HepG2 (cell line): ENCODE data around the gene ST3GAL2. TPM values are rescaled to one million over a fixed set of nuclear protein-coding genes. Genes with fewer than 3 reads are reported as not detected.

Experiments used
- BORCS8-MEF2B ChIP-seq: sonication (generic); formaldehyde crosslinking; IDR thresholded peaks from 2 replicates; pipeline ENCODE4 v1.8.0; 2022; ENCODE audit warnings: mild to moderate bottlenecking, missing genetic modification reagents
- ETV6 ChIP-seq: sonication (generic); formaldehyde crosslinking; conservative IDR thresholded peaks from 2 replicates; pipeline ENCODE4 v1.4.0; 2020; ENCODE audit warnings: missing genetic modification reagents
- FOSL2 ChIP-seq: sonication (generic); formaldehyde crosslinking; IDR thresholded peaks from 2 replicates; pipeline ENCODE4 v1.4.0; 2020; ENCODE audit warnings: missing genetic modification reagents
- GLI4 ChIP-seq: sonication (generic); formaldehyde crosslinking; IDR thresholded peaks from 2 replicates; pipeline ENCODE4 v1.5.1; 2020; ENCODE audit warnings: missing genetic modification reagents, mild to moderate bottlenecking, moderate library complexity, borderline replicate concordance
- JDP2 ChIP-seq: sonication (generic); formaldehyde crosslinking; IDR thresholded peaks from 2 replicates; pipeline ENCODE4 v1.8.1; 2022; ENCODE audit warnings: missing genetic modification reagents, borderline replicate concordance
- NCOA2 ChIP-seq: sonication (generic); formaldehyde crosslinking; IDR thresholded peaks from 2 replicates; pipeline ENCODE4 v1.8.0; 2022; ENCODE audit warnings: inconsistent platforms
- PATZ1 ChIP-seq: sonication (generic); formaldehyde crosslinking; IDR thresholded peaks from 2 replicates; pipeline ENCODE4 v1.4.0; 2020; ENCODE audit warnings: missing genetic modification reagents
- PCBP1 ChIP-seq: fragments of 200-400 bp; formaldehyde crosslinking; IDR thresholded peaks from 2 replicates; pipeline ENCODE4 v1.6.1; 2017; ENCODE audit warnings: mild to moderate bottlenecking, low read depth, low read length, borderline replicate concordance
- SMAD1 ChIP-seq: sonication (generic); formaldehyde crosslinking; IDR thresholded peaks from 2 replicates; pipeline ENCODE4 v1.4.0; 2020; ENCODE audit warnings: missing genetic modification reagents, low read depth, mild to moderate bottlenecking, borderline replicate concordance
- SSRP1 ChIP-seq: IDR thresholded peaks from 2 replicates; pipeline ENCODE4 v1.6.1; 2016; ENCODE audit warnings: control low read depth
- TCF7 ChIP-seq: sonication (generic); IDR thresholded peaks from 2 replicates; pipeline ENCODE4 v1.6.1; 2016; ENCODE audit warnings: antibody characterized with exemption, low read depth
- TGIF2 ChIP-seq: IDR thresholded peaks from 2 replicates; pipeline ENCODE4 v1.6.1; 2016; ENCODE audit warnings: control low read depth, missing compliant biosample characterization
- YY1 ChIP-seq: IDR thresholded peaks from 2 replicates; pipeline ENCODE4 v1.6.1; 2011; ENCODE audit warnings: low read length, low read depth, moderate library complexity, mild to moderate bottlenecking; ENCODE audit not compliant: insufficient read depth, insufficient replicate concordance
- ZBTB3 ChIP-seq: sonication (generic); formaldehyde crosslinking; IDR thresholded peaks from 2 replicates; pipeline ENCODE4 v1.4.0; 2020; ENCODE audit warnings: low read depth, mild to moderate bottlenecking, moderate library complexity, missing genetic modification reagents, borderline replicate concordance
- ZNF496 ChIP-seq: sonication (generic); formaldehyde crosslinking; IDR thresholded peaks from 2 replicates; pipeline ENCODE4 v1.8.1; 2023; ENCODE audit warnings: mild to moderate bottlenecking, moderate library complexity, missing genetic modification reagents; ENCODE audit not compliant: insufficient replicate concordance
- ZNF572 ChIP-seq: sonication (generic); formaldehyde crosslinking; IDR thresholded peaks from 2 replicates; pipeline ENCODE4 v1.5.1; 2020; ENCODE audit warnings: mild to moderate bottlenecking, missing genetic modification reagents
- ZNF619 ChIP-seq: sonication (generic); formaldehyde crosslinking; IDR thresholded peaks from 2 replicates; pipeline ENCODE4 v1.4.0; 2020; ENCODE audit warnings: mild to moderate bottlenecking, missing genetic modification reagents
- ZNF775 ChIP-seq: sonication (generic); formaldehyde crosslinking; IDR thresholded peaks from 2 replicates; pipeline ENCODE4 v1.4.0; 2020; ENCODE audit warnings: missing genetic modification reagents, mild to moderate bottlenecking, moderate library complexity, borderline replicate concordance
- ZNF776 ChIP-seq: sonication (generic); formaldehyde crosslinking; IDR thresholded peaks from 2 replicates; pipeline ENCODE4 v1.4.0; 2020; ENCODE audit warnings: mild to moderate bottlenecking, missing genetic modification reagents
- polyA plus RNA-seq, 8 experiments: library from polyadenylated mRNA; depleted of rRNA in 3 of 8; stranded (reverse) in 7 of 8; unstranded in 1 of 8; fragments of >200 nt; fragmentation: Illumina TruSeq in 4 of 8; extraction: Trizol in 4 of 8; gene quantifications; 2 replicates each; pipeline versions ENCODE4 v1.2.1 to v1.2.3, GENCODE V29; 2011 to 2016; ENCODE audit warnings: low read depth in 4 of 8, missing spikeins in 1 of 8, mixed read lengths in 1 of 8; ENCODE audit not compliant: insufficient read depth in 1 of 8
- total RNA-seq, 5 experiments: library from RNA; depleted of rRNA; stranded (reverse); fragments of >200 nt; fragmentation: Illumina TruSeq; extraction: Trizol; gene quantifications; 2 replicates each; pipeline ENCODE4 v1.2.3, GENCODE V29; 2016; ENCODE audit warnings: low read depth in 1 of 5
- TF ChIP-seq, protein P1 (sequence below): sonication (generic); formaldehyde crosslinking; IDR thresholded peaks from 2 replicates; pipeline ENCODE4 v1.4.0; 2020; ENCODE audit warnings: mild to moderate bottlenecking, missing genetic modification reagents, borderline replicate concordance
- TF ChIP-seq, protein P2 (sequence below): IDR thresholded peaks from 2 replicates; pipeline ENCODE4 v1.6.1; 2016; ENCODE audit warnings: missing biosample characterization, missing genetic modification reagents, low read depth
- TF ChIP-seq, protein P3 (sequence below): IDR thresholded peaks from 2 replicates; pipeline ENCODE4 v1.6.1; 2016

The ST3GAL2 gene
- total and polyA plus RNA-seq, 2 of the 13 experiments (the other 11 are each of a cell fraction or from before 2014, with no cell fraction given), result 16.3 to 24.9 TPM

DNA sequence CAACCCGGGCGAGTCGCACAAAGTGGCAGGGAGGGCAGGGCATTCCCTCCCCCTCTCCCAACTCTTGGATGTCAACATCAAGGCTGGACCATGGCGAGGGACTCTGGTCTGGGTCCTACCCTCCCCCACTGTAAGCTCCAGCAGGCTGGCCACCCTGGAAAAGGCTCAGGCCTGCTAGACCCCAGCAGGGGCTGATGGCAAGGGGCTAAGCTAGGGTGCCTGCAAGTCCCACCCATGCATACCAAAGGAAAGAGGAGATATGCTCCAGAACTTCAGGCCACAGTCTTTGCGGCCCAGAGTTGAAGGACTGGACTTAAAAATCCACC is 19.9 kb downstream of the ST3GAL2 start (continued):
- TF ChIP-seq, protein P1, sequence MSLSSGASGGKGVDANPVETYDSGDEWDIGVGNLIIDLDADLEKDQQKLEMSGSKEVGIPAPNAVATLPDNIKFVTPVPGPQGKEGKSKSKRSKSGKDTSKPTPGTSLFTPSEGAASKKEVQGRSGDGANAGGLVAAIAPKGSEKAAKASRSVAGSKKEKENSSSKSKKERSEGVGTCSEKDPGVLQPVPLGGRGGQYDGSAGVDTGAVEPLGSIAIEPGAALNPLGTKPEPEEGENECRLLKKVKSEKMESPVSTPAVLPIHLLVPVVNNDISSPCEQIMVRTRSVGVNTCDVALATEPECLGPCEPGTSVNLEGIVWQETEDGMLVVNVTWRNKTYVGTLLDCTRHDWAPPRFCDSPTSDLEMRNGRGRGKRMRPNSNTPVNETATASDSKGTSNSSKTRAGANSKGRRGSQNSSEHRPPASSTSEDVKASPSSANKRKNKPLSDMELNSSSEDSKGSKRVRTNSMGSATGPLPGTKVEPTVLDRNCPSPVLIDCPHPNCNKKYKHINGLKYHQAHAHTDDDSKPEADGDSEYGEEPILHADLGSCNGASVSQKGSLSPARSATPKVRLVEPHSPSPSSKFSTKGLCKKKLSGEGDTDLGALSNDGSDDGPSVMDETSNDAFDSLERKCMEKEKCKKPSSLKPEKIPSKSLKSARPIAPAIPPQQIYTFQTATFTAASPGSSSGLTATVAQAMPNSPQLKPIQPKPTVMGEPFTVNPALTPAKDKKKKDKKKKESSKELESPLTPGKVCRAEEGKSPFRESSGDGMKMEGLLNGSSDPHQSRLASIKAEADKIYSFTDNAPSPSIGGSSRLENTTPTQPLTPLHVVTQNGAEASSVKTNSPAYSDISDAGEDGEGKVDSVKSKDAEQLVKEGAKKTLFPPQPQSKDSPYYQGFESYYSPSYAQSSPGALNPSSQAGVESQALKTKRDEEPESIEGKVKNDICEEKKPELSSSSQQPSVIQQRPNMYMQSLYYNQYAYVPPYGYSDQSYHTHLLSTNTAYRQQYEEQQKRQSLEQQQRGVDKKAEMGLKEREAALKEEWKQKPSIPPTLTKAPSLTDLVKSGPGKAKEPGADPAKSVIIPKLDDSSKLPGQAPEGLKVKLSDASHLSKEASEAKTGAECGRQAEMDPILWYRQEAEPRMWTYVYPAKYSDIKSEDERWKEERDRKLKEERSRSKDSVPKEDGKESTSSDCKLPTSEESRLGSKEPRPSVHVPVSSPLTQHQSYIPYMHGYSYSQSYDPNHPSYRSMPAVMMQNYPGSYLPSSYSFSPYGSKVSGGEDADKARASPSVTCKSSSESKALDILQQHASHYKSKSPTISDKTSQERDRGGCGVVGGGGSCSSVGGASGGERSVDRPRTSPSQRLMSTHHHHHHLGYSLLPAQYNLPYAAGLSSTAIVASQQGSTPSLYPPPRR (CRISPR knock-in tag), result peak; percentile 37; the same call in 1 of the 2 replicates
- TF ChIP-seq ZNF775 (CRISPR knock-in tag), result no peak
- no peak for TF ChIP-seq SMAD1 (CRISPR knock-in tag)
- TF ChIP-seq ZNF776 (CRISPR knock-in tag), result no peak
- TF ChIP-seq TCF7, result no peak
- TF ChIP-seq GLI4 (CRISPR knock-in tag), result 0 out of 2 replicates have a peak, but pooled peaks have one; percentile 7
- no peak for TF ChIP-seq ZBTB3 (CRISPR knock-in tag)
- TF ChIP-seq, protein P2, sequence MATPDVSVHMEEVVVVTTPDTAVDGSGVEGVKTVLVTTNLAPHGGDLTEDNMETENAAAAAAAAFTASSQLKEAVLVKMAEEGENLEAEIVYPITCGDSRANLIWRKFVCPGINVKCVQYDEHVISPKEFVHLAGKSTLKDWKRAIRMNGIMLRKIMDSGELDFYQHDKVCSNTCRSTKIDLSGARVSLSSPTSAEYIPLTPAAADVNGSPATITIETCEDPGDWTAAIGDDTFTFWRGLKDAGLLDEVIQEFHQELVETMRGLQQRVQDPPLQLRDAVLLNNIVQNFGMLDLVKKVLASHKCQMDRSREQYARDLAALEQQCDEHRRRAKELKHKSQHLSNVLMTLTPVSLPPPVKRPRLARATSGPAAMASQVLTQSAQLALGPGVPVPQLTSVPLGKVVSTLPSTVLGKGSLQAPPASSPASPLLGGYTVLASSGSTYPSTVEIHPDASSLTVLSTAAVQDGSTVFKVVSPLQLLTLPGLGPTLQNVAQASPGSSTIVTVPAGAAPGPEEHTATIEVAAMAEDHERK (CRISPR knock-in tag), result no peak
- TF ChIP-seq, protein P3, sequence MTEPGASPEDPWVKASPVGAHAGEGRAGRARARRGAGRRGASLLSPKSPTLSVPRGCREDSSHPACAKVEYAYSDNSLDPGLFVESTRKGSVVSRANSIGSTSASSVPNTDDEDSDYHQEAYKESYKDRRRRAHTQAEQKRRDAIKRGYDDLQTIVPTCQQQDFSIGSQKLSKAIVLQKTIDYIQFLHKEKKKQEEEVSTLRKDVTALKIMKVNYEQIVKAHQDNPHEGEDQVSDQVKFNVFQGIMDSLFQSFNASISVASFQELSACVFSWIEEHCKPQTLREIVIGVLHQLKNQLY (CRISPR knock-in tag), result no peak
- 0 out of 2 replicates have a peak, but pooled peaks have one; percentile 35 for TF ChIP-seq ETV6 (CRISPR knock-in tag)
- 0 out of 2 replicates have a peak, but pooled peaks have one; percentile 11 for TF ChIP-seq FOSL2 (CRISPR knock-in tag)
- TF ChIP-seq ZNF619, result no peak
- 0 out of 2 replicates have a peak, but pooled peaks have one; percentile 19 for TF ChIP-seq ZNF572 (CRISPR knock-in tag)
- TF ChIP-seq PATZ1 (CRISPR knock-in tag), result peak; percentile 79
- TF ChIP-seq PCBP1, result no peak
- TF ChIP-seq SSRP1, result no peak
- no peak for TF ChIP-seq TGIF2 (CRISPR knock-in tag)
- no peak for TF ChIP-seq JDP2 (CRISPR knock-in tag)
- no peak for TF ChIP-seq ZNF496 (CRISPR knock-in tag)
- TF ChIP-seq BORCS8-MEF2B (CRISPR knock-in tag), result no peak
- no peak for TF ChIP-seq NCOA2
- no peak for TF ChIP-seq YY1
